HG03575 (cell line): ENCODE measurements around the gene CDCA4.

ENCODE experiments used
- ATAC-seq: cut with Tn5 transposase; IDR thresholded peaks from one replicate; pipeline ENCODE4 v1.9.1; 2021; ENCODE audit not compliant: unreplicated experiment, insufficient number of reproducible peaks, low FRiP score; ENCODE audit errors: extremely low read depth

CDCA4 gene

DNA sequence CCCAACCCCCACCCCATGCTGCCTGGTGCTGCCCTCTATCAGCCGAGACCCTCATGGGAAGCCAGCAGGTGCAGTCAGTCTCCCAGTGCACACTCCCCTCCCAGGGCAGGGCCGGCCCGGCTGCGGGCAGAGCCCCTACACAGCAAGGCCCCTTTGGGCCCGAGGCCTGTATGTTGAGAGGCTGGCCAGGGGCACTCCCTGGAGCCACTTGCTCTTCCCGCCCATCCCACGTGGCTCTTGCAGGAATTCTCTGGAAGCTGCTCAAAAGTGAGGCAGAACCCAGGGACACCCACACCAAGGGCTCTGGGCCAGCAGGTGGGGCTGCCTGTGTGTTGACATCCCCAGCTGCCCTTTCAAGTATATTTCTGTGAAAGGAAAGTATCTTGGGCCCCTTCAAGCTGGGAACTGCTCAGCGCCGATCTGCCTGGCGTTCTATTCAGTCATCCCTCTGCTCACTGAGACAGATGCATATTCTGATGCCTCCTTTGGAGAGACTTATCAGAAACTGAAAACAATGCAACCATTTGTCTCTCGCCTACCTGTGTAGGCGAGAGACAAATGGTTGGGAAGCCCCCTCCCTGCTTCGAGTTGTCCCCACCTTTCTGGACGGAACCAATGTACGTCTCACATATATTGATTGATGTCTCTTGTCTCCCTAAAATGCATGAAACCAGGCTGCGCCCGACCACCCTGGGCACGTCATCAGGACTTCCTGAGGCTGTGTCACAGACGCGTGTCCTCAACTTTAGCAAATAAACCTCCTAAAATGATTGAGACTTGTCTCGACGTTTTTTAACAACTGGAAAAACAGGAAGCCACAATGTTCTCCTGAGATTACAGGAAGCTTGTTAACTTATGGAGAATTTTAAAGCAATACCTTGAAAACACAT, 38.4 kb upstream of the CDCA4 start:
- ATAC-seq, result no peak

- no peak for ATAC-seq
Measured at GRCh38 chr14:105058521-105059034, 37.7 kb upstream of the CDCA4 start.

DNA sequence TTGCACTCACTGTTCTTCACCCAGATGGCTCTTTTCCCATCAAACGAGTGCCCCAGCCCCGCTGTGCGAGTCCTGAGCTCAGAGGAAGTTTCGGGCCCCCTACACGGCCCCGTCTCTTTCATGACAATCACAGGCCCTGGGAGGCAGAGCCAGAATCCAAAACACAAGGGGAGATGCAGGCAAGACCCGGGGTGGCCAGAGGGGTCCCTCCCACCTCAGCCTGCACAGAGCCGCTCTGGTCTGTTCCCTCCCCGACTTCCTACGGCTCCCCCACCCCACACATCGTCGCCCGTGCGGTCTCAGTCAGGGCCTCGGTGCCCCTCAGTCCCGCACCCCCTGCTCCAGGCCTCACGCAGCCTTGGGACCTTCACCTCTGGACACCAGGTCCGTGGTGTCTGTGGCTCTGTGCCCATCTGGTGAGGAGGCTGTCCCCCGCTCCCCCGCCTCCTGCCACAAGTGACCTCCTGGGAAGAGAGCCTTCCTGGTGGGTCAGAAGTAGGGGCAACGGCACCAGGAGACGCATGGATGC, 35.5 kb upstream of the CDCA4 start:
- no peak for ATAC-seq

- ATAC-seq, result no peak
Measured at GRCh38 chr14:105055736-105056302, 34.9 kb upstream of the CDCA4 start.

GRCh38 chr14:105055334-105055733, 34.5 kb upstream of the CDCA4 start:
- ATAC-seq, result no peak

GRCh38 chr14:105053996-105054395, 33.1 kb upstream of the CDCA4 start:
- no peak for ATAC-seq

GRCh38 chr14:105053421-105053820, 32.5 kb upstream of the CDCA4 start:
- no peak for ATAC-seq

DNA sequence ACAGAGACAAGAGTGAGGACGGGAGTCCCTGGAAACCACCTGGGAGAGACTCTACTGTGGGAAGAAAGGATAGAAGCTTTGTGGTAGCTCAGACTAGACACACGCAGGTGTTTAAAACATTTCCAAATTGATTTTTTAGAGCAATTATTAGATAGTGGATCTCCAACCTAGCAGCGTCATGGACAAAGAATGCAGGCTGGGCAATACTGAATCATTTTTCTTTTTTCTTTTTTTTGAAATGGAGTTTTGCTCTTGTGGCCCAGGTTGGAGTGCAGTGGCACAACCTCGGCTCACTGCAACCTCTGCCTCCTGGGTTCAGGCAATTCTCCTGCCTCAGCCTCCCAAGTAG, 31.2 kb upstream of the CDCA4 start:
- no peak for ATAC-seq

GRCh38 chr14:105051182-105052109, 30.6 kb upstream of the CDCA4 start:
- ATAC-seq, result no peak

DNA sequence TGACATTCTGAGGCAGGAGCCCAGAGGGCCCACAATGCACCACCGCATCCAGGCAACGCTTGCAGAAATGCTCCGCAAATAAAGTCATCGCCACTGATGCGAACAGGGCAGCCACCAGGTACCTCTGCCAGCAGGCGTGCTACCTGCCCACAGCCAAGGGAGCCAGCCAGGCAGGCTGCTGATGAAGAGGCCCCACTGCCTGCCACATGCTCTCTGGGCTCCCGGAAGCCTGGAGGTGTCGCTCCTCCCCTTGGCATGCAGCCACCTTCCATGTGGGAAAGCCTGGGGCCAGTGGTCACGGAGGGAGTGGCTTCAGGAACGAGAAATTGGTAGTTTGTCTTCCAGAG, 29.6 kb upstream of the CDCA4 start:
- no peak for ATAC-seq

GRCh38 chr14:105049753-105050550, 29.1 kb upstream of the CDCA4 start:
- ATAC-seq, result no peak

DNA sequence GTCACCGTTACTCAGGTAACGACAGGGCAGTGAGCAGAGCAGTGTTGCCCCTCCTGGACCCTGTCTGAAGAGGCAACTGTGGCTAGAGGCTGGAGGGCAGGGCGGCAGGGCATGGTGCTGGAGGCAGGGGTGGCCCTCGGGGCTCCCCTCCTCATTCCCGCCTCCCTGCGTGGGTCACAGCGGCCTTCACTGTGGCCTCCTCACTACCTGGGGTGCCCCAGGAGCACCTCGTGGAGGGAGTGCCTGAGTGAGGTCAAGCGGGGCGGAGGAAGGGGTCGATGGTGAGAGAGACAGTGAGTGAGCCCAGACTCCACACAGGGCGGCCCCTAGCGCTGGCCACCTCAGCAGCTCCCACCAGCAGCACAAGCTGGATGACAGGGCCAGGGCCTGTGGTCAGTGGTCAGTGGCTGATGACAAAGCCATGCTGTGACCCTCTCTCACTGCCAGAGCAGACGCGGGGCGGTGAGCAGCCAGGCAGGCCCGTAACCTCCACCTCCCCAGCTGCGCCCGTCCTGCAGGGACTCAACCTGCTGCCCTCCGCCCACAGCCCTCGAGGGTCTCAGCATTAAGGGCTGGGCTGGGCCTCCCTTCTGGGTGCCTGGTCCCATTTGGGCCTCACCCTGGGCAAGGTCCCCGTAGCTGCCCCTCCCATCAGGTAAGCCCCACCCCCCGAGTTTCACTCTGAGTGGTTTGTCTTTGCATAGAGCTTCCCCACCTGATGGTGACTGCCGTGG, 26.6 kb upstream of the CDCA4 start:
- ATAC-seq, result no peak

DNA sequence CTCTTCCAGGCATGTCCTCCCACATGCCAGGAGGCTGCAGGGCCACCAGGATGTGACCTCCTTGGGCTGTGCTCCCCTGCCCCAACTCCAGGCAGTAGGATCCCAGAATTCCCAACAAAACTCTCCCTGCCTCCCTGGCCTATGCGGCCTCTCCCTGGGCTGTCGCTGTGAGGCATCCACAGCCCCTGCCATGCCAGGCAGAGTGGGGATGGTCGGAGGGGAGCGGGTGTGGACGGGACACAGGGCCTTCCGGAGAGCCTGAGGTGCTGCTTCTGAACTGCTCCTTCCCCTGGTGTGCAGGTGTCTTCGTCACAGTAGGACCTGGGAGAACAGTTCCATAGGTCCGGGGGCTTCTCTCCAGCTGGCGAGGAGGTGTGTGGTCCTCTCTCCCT, 26.0 kb upstream of the CDCA4 start:
- ATAC-seq, result no peak

- ATAC-seq, result no peak
Measured at GRCh38 chr14:105045710-105046326, 24.9 kb upstream of the CDCA4 start.

DNA sequence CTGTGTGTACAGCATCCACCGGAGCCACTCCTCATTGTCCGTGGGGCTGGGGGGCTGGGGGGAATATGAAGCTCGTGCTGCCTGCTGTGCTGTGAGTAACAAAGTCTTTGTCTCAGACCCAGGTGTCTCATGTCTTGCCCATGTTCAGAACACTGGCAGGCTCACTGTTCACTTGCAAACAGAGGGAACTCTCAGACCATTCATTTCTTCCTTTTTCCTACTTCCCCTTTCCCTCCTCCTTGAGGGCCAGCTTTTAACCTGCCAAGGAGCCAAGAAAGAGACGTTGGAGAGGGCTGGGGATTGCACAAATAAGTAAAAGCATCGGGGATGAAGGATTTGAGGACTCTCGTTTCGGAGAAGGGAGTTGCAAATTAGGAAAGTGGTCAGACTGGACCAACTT, 22.8 kb upstream of the CDCA4 start:
- no peak for ATAC-seq

DNA sequence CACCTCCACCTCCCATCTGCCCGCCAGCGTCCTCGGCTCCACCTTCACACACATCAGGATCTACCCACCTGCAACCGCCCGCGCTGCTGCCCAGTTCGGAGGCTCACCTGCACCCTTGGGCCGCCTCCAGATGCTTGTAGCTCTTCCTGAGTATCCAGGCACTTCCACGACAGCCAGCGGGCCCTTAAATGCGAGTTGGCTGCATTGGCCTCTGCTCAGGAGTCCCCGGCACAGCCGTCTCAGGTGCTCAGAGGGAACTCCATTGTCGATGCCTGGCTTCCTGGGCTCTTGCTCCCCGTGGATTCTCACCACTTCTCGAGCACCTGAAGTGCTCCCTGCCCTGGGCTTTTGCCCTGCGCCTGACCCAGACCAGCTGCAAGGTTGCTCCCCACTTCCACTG, 21.9 kb upstream of the CDCA4 start:
- ATAC-seq, result no peak

GRCh38 chr14:105041841-105042765, 21.2 kb upstream of the CDCA4 start:
- no peak for ATAC-seq
